Measurements from ENCODE around the gene MISP. TPM values are rescaled to one million over a fixed set of nuclear protein-coding genes. Genes with fewer than 3 reads are reported as not detected.

MISP gene
- total and polyA plus RNA-seq, 2 of the 8 experiments (the other 6 are each of a cell fraction or from before 2014, with no cell fraction given): 0.43 to 0.45 TPM

- no peak overlapping the region for H2BK15ac ChIP-seq (ENCODE audit: low read length)
- H2AK5ac ChIP-seq (ENCODE audit: low read depth, low read length): no peak overlapping the region
- no peak overlapping the region for H3K14ac ChIP-seq (ENCODE audit: insufficient read length)
- H3K23ac ChIP-seq (ENCODE audit: insufficient read length): no peak overlapping the region
- H2BK5ac ChIP-seq (ENCODE audit: low read depth, low read length): peak overlapping the region; percentile 27
- ChIA-PET CTCF (ENCODE audit: partially characterized antibody) (interaction anchor here (1.1 to 5.2 kb wide), 2 partner anchors 14 to 24 kb away, joined by 5 to 23 read pairs; no protein-coding TSS in a partner anchor), POLR2A (ENCODE audit: partially characterized antibody) (interaction anchor here (0.7 to 14.0 kb wide), 5 partner anchors 9 to 20 kb away, joined by 4 to 240 read pairs (median 53); no protein-coding TSS in a partner anchor)
- H2BK12ac ChIP-seq (ENCODE audit: low read depth, low read length): no peak overlapping the region
- peaks cover 0 to 31% (median 17%) of the 10 kb centered on the region in 4 experiments; a peak in 6 of 7 replicates for H3K4me1 ChIP-seq (replicated peaks in 1 of 4; ENCODE audit: control insufficient read depth in 3 of 4, insufficient read depth in 4 of 4, low read length in 3 of 4)
- H3K56ac ChIP-seq (replicated peaks; ENCODE audit: insufficient read length, low read depth, low read length): no peak overlapping the region
- H3K4me3 ChIP-seq (ENCODE audit: extremely low read depth in 1 of 4, insufficient read depth in 2 of 4, low read depth in 3 of 4, low read length in 4 of 4): no peak overlapping the region
- peaks cover 9 to 10% of the 10 kb centered on the region in 2 experiments for H3K79me2 ChIP-seq (ENCODE audit: control insufficient read depth in 1 of 2, insufficient read depth in 2 of 2, low read length in 2 of 2)
- WGBS, 2 experiments (ENCODE audit: extremely low coverage in 1 of 2, insufficient coverage in 1 of 2, insufficient read length in 1 of 2, insufficient replicate concordance in 2 of 2, low coverage in 1 of 2, low lambda C conversion rate in 2 of 2, missing lambda C conversion rate in 1 of 2): 95% methylated on average over 10 of the region's 12 CpGs; no CpG with 5 or more reads in 1 of the 2 experiments
- no peaks in the 10 kb centered on the region for H3K79me1 ChIP-seq (ENCODE audit: low read depth, low read length)
- H3K18ac ChIP-seq (ENCODE audit: extremely low read depth, low read length): no peak overlapping the region
- peak in 1 of 2 experiments; percentile 47 for DNase-seq (ENCODE audit: low read depth in 1 of 2, low spot score in 2 of 2)
- H4K91ac ChIP-seq (replicated peaks; ENCODE audit: insufficient read length, low read length): peak overlapping the region; percentile 38
- H3K23me2 ChIP-seq (ENCODE audit: low read depth, low read length): peaks cover 7% of the 10 kb centered on the region; the same call in 1 of the 2 replicates
- no peak overlapping the region for H4K5ac ChIP-seq (ENCODE audit: insufficient read length, low read depth, low read length)
- no peak overlapping the region for H2BK20ac ChIP-seq (ENCODE audit: low read length)
- H3K9ac ChIP-seq (replicated peaks in 1 of 4; ENCODE audit: extremely low read depth in 1 of 4, low read depth in 3 of 4, low read length in 3 of 4): no peak overlapping the region
- H4K8ac ChIP-seq (ENCODE audit: extremely low read depth, insufficient read depth, low read length): no peak overlapping the region
- no peak for FAIRE-seq
- H3K4me2 ChIP-seq (ENCODE audit: insufficient read depth in 1 of 2, low read depth in 2 of 2, low read length in 2 of 2): no peak overlapping the region
- no peak overlapping the region for H2AFZ ChIP-seq (ENCODE audit: low read length)
- H3K4ac ChIP-seq (replicated peaks; ENCODE audit: insufficient read length, low read depth, low read length): no peak overlapping the region
- H3K9me3 ChIP-seq (ENCODE audit: insufficient read depth in 2 of 2, low read depth in 1 of 2, low read length in 1 of 2): no peaks in the 10 kb centered on the region
- no peaks in the 10 kb centered on the region; a peak in 1 of 8 replicates for H3K36me3 ChIP-seq (ENCODE audit: control insufficient read depth in 2 of 4, insufficient read depth in 4 of 4, low read length in 3 of 4)
- H3K27me3 ChIP-seq (replicated peaks in 1 of 4; ENCODE audit: control insufficient read depth in 3 of 4, extremely low read depth in 1 of 4, insufficient read depth in 3 of 4, low read length in 3 of 4): no peaks in the 10 kb centered on the region
- H3K27ac ChIP-seq (ENCODE audit: low read depth, low read length): no peak overlapping the region
- H2BK120ac ChIP-seq (replicated peaks; ENCODE audit: low read depth, low read length): no peak overlapping the region
- peaks cover 4 to 5% of the 10 kb centered on the region in 2 experiments for H4K20me1 ChIP-seq (replicated peaks in 1 of 2; ENCODE audit: control insufficient read depth in 1 of 2, insufficient read depth in 2 of 2, low read length in 2 of 2)
- no peak for TF ChIP-seq POLR2A (IDR thresholded peaks at IDR 0.05; ENCODE audit: control extremely low read depth in 1 of 2, low read depth in 2 of 2, low read length in 2 of 2)
- no peak for TF ChIP-seq BRCA1 (IDR thresholded peaks at IDR 0.05; ENCODE audit: low read depth, low read length)
- no peak for TF ChIP-seq POU5F1 (IDR thresholded peaks at IDR 0.05; ENCODE audit: low read depth, low read length)
- no peak for TF ChIP-seq ATF2 (IDR thresholded peaks at IDR 0.05; ENCODE audit: low read length)
- no peak for TF ChIP-seq GABPA (IDR thresholded peaks at IDR 0.05; ENCODE audit: borderline replicate concordance, insufficient read depth, low read length)
- no peak for TF ChIP-seq EGR1 (IDR thresholded peaks at IDR 0.05; ENCODE audit: borderline replicate concordance, low read depth, low read length)
- no peak for TF ChIP-seq SP2 (IDR thresholded peaks at IDR 0.05; ENCODE audit: low read length)
- no peak for TF ChIP-seq SP4 (IDR thresholded peaks at IDR 0.05; ENCODE audit: low read length)
- no peak for TF ChIP-seq SUZ12 (IDR thresholded peaks at IDR 0.05; ENCODE audit: low read length)
Measured at GRCh38 chr19:793806-794205, 42.9 kb downstream of the MISP start.
